Ishikawa (cell line): Measurements from ENCODE around the gene ZNF841.

Experiments used
- CEBPB ChIP-seq: IDR thresholded peaks from 2 replicates; pipeline ENCODE4 v1.6.1; 2012
- CREB1 ChIP-seq: IDR thresholded peaks from 2 replicates; pipeline ENCODE4 v1.6.1; 2012; ENCODE audit warnings: low read depth
- EGR1 ChIP-seq: IDR thresholded peaks from 2 replicates; pipeline ENCODE4 v1.6.1; 2012
- EP300 ChIP-seq: IDR thresholded peaks from 2 replicates; pipeline ENCODE4 v1.6.1; 2012; ENCODE audit warnings: borderline replicate concordance
- FOXM1 ChIP-seq: IDR thresholded peaks from 2 replicates; pipeline ENCODE4 v1.6.1; 2012; ENCODE audit warnings: low read depth, borderline replicate concordance
- MAX ChIP-seq: IDR thresholded peaks from 2 replicates; pipeline ENCODE4 v1.6.1; 2012
- NFIC ChIP-seq: IDR thresholded peaks from 2 replicates; pipeline ENCODE4 v1.6.1; 2012
- RAD21 ChIP-seq: IDR thresholded peaks from 2 replicates; pipeline ENCODE4 v1.6.1; 2012; ENCODE audit warnings: low read depth
- REST ChIP-seq: IDR thresholded peaks from 2 replicates; pipeline ENCODE4 v1.6.1; 2012; ENCODE audit warnings: low read depth, mild to moderate bottlenecking
- TAF1 ChIP-seq: IDR thresholded peaks from 2 replicates; pipeline ENCODE4 v1.6.1; 2012; ENCODE audit warnings: low read depth, mild to moderate bottlenecking
- TCF12 ChIP-seq: IDR thresholded peaks from 2 replicates; pipeline ENCODE4 v1.6.1; 2012; ENCODE audit warnings: low read depth
- TEAD4 ChIP-seq: IDR thresholded peaks from 2 replicates; pipeline ENCODE4 v1.6.1; 2012
- USF1 ChIP-seq: IDR thresholded peaks from 2 replicates; pipeline ENCODE4 v1.6.1; 2012
- YY1 ChIP-seq: IDR thresholded peaks from 2 replicates; pipeline ENCODE4 v1.6.1; 2012; ENCODE audit warnings: low read depth
- ZBTB7A ChIP-seq: IDR thresholded peaks from 2 replicates; pipeline ENCODE4 v1.6.1; 2012; ENCODE audit warnings: low read depth

ZNF841 gene

GRCh38 chr19:52114691-52115090 is 19.1 kb upstream of the ZNF841 start:
- TF ChIP-seq FOXM1 = no peak
- TF ChIP-seq TAF1 = no peak
- no peak for TF ChIP-seq TEAD4
- no peak for TF ChIP-seq CREB1
- no peak for TF ChIP-seq NFIC
- TF ChIP-seq CEBPB = no peak
- no peak for TF ChIP-seq MAX
- no peak for TF ChIP-seq ZBTB7A
- no peak for TF ChIP-seq REST
- no peak for TF ChIP-seq YY1
- no peak for TF ChIP-seq TCF12
- no peak for TF ChIP-seq EGR1
- TF ChIP-seq USF1 = no peak
- no peak for TF ChIP-seq EP300

GRCh38 chr19:52112624-52113023 is 17.1 kb upstream of the ZNF841 start:
- TF ChIP-seq TCF12 = no peak
- TF ChIP-seq REST = no peak
- TF ChIP-seq EP300 = no peak
- no peak for TF ChIP-seq NFIC
- no peak for TF ChIP-seq TAF1
- no peak for TF ChIP-seq CEBPB
- no peak for TF ChIP-seq TEAD4
- TF ChIP-seq YY1 = no peak
- no peak for TF ChIP-seq CREB1
- no peak for TF ChIP-seq USF1
- no peak for TF ChIP-seq FOXM1
- TF ChIP-seq MAX = no peak
- no peak for TF ChIP-seq ZBTB7A
- TF ChIP-seq RAD21 = no peak
- no peak for TF ChIP-seq EGR1

- no peak for TF ChIP-seq FOXM1
- TF ChIP-seq TEAD4 = no peak
- no peak for TF ChIP-seq NFIC
- TF ChIP-seq CEBPB = no peak
- no peak for TF ChIP-seq TCF12
- no peak for TF ChIP-seq EGR1
- TF ChIP-seq USF1 = no peak
- TF ChIP-seq ZBTB7A = no peak
- no peak for TF ChIP-seq CREB1
- no peak for TF ChIP-seq EP300
- TF ChIP-seq REST = no peak
- TF ChIP-seq TAF1 = no peak
- TF ChIP-seq MAX = no peak
- TF ChIP-seq YY1 = no peak
Observed at GRCh38 chr19:52110780-52111179, 15.2 kb upstream of the ZNF841 start.

GRCh38 chr19:52102782-52103181 is 7.2 kb upstream of the ZNF841 start:
- TF ChIP-seq CREB1 = no peak
- no peak for TF ChIP-seq ZBTB7A
- TF ChIP-seq TEAD4 = no peak
- TF ChIP-seq YY1 = no peak
- TF ChIP-seq USF1 = no peak
- no peak for TF ChIP-seq RAD21
- TF ChIP-seq EP300 = no peak
- no peak for TF ChIP-seq NFIC
- TF ChIP-seq FOXM1 = no peak
- TF ChIP-seq TCF12 = no peak
